DMS79 (cell line): ENCODE data around the gene TUBAL3.
A peak's percentile ranks its signal among the peaks of the same experiment; 100 is the strongest.
"Not testable (repeated sequence)": the region's sequence is repeated elsewhere in the genome, so short reads cannot be mapped to it uniquely, and the experiment has no call there.

Experiments
- DNase-seq: peaks from one replicate; lab custom pipeline; 2025; lab: John Stamatoyannopoulos, UW

Gene TUBAL3

GRCh38 chr10:5379202-5379601 lies 25.4 kb downstream of the TUBAL3 start:
- not testable (repeated sequence) for DNase-seq

- DNase-seq: no peak
Observed at GRCh38 chr10:5376450-5376849, 28.2 kb downstream of the TUBAL3 start.

- DNase-seq: no peak
Observed at GRCh38 chr10:5373891-5374611, 30.6 kb downstream of the TUBAL3 start.

GRCh38 chr10:5373307-5373706 lies 31.3 kb downstream of the TUBAL3 start:
- no peak for DNase-seq

- DNase-seq: no peak
Observed at GRCh38 chr10:5370493-5371352, 33.9 kb downstream of the TUBAL3 start.

GRCh38 chr10:5369362-5370158 lies 35.1 kb downstream of the TUBAL3 start:
- DNase-seq: no peak

- DNase-seq: no peak
Observed at GRCh38 chr10:5365928-5366327, 38.7 kb downstream of the TUBAL3 start.

GRCh38 chr10:5364890-5365338 lies 39.7 kb downstream of the TUBAL3 start, which contains the start of gene UCN3:
UCN3 (plus strand) TSS chr10:5364966; CDS start chr10:5373721, 8,755 bp downstream.
- no peak for DNase-seq

GRCh38 chr10:5364374-5364773 lies 40.3 kb downstream of the TUBAL3 start:
- no peak for DNase-seq

GRCh38 chr10:5362873-5363272 lies 41.8 kb downstream of the TUBAL3 start:
- DNase-seq: no peak

GRCh38 chr10:5361966-5362365 lies 42.7 kb downstream of the TUBAL3 start:
- no peak for DNase-seq

- DNase-seq: no peak
Observed at GRCh38 chr10:5360318-5360915, 44.2 kb downstream of the TUBAL3 start.

GRCh38 chr10:5356302-5356763 lies 48.3 kb downstream of the TUBAL3 start:
- DNase-seq: no peak

- DNase-seq: no peak
Observed at GRCh38 chr10:5355594-5356301, 48.9 kb downstream of the TUBAL3 start.

GRCh38 chr10:5354068-5354467 lies 50.6 kb downstream of the TUBAL3 start:
- no peak for DNase-seq

- no peak for DNase-seq
Observed at GRCh38 chr10:5349362-5349761, 55.3 kb downstream of the TUBAL3 start.

GRCh38 chr10:5346881-5347280 lies 57.7 kb downstream of the TUBAL3 start:
- peak; percentile 0 for DNase-seq

GRCh38 chr10:5344746-5345145 lies 59.9 kb downstream of the TUBAL3 start:
- DNase-seq: no peak

- no peak for DNase-seq
Observed at GRCh38 chr10:5343979-5344378, 60.6 kb downstream of the TUBAL3 start.

- DNase-seq: no peak
Observed at GRCh38 chr10:5343561-5343960, 61.1 kb downstream of the TUBAL3 start.
